Measurements from ENCODE around the gene ADAMTS12. TPM values are rescaled to one million over a fixed set of nuclear protein-coding genes. Genes with fewer than 3 reads are reported as not detected.
"Not testable (repeated sequence)": the region's sequence is repeated elsewhere in the genome, so short reads cannot be mapped to it uniquely, and the experiment has no call there.

Gene ADAMTS12
- total RNA-seq, 2 donors from 2014 or later = 0.42 to 1.1 TPM

DNA sequence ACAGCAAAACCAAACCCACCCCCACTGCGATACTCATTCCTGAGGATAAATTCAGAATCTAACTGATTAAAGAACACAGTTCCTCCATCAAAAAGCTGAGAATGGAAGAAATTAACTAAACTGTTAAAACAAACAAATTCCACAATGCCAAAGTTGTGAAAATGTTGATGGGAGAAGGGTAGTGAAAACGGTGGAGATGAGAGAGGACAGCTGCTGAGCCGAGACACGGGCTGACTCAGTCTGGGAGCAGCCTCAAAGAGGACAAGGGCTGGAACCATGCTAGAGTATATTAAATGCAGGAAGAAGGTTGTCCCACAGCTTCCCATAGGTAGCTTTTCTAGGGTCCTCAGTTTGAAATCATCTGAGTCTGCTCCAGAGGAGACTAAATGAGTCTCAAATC is 14.3 kb downstream of the ADAMTS12 start:
- Histone ChIP-seq H3K4me1 (no peaks in the 10 kb centered on the region), H3K4me3 (no peak overlapping the region), H3K36me3 (no peaks in the 10 kb centered on the region), H3K27me3 (no peaks in the 10 kb centered on the region), H3K9me3 (no peaks in the 10 kb centered on the region), H3K27ac (no peak overlapping the region), H3K9ac (ENCODE audit: low read depth in 2 of 2, low read length in 2 of 2) (no peak overlapping the region)
- TF ChIP-seq, protein P1, sequence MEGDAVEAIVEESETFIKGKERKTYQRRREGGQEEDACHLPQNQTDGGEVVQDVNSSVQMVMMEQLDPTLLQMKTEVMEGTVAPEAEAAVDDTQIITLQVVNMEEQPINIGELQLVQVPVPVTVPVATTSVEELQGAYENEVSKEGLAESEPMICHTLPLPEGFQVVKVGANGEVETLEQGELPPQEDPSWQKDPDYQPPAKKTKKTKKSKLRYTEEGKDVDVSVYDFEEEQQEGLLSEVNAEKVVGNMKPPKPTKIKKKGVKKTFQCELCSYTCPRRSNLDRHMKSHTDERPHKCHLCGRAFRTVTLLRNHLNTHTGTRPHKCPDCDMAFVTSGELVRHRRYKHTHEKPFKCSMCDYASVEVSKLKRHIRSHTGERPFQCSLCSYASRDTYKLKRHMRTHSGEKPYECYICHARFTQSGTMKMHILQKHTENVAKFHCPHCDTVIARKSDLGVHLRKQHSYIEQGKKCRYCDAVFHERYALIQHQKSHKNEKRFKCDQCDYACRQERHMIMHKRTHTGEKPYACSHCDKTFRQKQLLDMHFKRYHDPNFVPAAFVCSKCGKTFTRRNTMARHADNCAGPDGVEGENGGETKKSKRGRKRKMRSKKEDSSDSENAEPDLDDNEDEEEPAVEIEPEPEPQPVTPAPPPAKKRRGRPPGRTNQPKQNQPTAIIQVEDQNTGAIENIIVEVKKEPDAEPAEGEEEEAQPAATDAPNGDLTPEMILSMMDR (IDR thresholded peaks at IDR 0.05) = no peak
- DNase-seq = no peak
- intact Hi-C loops (cut with DNase I) = no loop called here

DNA sequence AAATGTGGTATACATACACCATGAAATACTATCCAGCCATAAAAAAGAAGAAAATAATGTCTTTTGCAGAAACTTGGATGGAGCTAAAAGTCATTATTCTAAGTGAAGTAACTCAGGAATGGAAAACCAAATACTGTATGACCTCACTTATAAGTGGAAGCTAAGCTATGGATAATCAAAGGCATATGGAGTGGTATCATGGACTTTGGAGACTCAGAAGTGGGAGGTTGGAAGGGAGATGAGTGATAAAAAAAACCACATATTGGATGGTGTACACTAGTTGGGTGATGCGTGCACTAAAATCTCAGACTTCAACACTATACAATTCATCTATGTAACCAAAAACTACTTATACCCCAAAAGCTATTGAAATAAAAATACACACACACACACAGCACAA is 24.5 kb downstream of the ADAMTS12 start:
- no peaks in the 10 kb centered on the region for H3K36me3 ChIP-seq
- TF ChIP-seq, protein P1 (IDR thresholded peaks at IDR 0.05) = no peak

DNA sequence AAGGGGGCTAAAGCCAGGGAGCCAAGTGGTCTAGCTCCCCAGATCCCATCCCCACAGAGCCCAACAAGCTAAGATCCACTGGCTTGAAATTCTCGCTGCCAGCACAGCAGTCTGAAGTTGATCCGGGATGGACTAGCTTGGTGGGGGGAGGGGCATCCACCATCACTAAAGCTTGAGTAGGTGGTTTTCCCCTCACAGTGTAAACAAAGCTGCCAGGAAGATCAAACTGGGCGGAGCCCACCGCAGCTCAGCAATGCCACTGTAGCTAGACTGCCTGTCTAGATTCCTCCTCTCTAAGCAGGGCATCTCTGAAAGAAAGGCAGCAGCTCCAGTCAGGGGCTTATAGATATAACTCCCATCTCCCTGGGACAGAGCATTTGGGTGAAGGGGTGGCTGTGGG is 32.6 kb downstream of the ADAMTS12 start:
- H3K4me1 ChIP-seq; H3K36me3 ChIP-seq; H3K4me3 ChIP-seq; H3K27ac ChIP-seq; H3K9me3 ChIP-seq; intact Hi-C loops (cut with DNase I); H3K9ac ChIP-seq (ENCODE audit: low read depth in 2 of 2, low read length in 2 of 2); DNase-seq; H3K27me3 ChIP-seq: not testable (repeated sequence)

More for the DNA sequence above, 24.5 kb downstream of the ADAMTS12 start:
- Histone ChIP-seq H3K27ac (no peak overlapping the region), H3K4me1 (no peaks in the 10 kb centered on the region), H3K9me3 (no peaks in the 10 kb centered on the region), H3K27me3 (no peaks in the 10 kb centered on the region), H3K9ac (ENCODE audit: low read depth in 2 of 2, low read length in 2 of 2) (no peak overlapping the region), H3K4me3 (no peak overlapping the region)
- intact Hi-C loops (cut with DNase I) = no loop called here
- no peak for DNase-seq

DNA sequence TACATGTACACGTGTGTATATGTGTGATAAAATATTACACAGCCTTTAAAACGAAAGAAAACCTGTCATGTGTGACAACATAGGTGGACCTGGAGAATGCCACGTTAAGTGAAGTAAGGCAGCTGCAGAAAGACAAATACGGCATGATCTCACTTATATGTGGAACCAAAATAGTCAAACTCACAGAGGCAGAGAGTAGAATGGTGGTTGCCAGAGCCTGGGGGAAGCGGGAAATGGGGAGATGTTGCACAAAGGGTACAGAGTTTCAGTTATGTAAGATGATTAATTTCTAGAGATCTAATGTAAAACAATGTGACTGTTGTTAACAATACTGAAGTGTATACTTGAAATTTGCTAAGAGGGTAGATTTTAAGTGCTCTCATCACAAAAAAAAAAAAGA is 34.8 kb downstream of the ADAMTS12 start:
- no peaks in the 10 kb centered on the region for H3K4me1 ChIP-seq
- no peak overlapping the region for H3K4me3 ChIP-seq
- intact Hi-C loops (cut with DNase I) = no loop called here
- no peaks in the 10 kb centered on the region for H3K27me3 ChIP-seq
- TF ChIP-seq, protein P1 (IDR thresholded peaks at IDR 0.05) = no peak
- H3K9me3 ChIP-seq = no peaks in the 10 kb centered on the region
- H3K27ac ChIP-seq = no peak overlapping the region
- H3K9ac ChIP-seq (ENCODE audit: low read depth in 2 of 2, low read length in 2 of 2) = no peak overlapping the region
- H3K36me3 ChIP-seq = no peaks in the 10 kb centered on the region
- DNase-seq = no peak

GRCh38 chr5:33855396-33855795 is 36.4 kb downstream of the ADAMTS12 start:
- H3K27me3 ChIP-seq = no peaks in the 10 kb centered on the region
- intact Hi-C loops (cut with DNase I) = no loop called here
- H3K27ac ChIP-seq = no peak overlapping the region
- TF ChIP-seq, protein P1 (IDR thresholded peaks at IDR 0.05) = no peak
- no peaks in the 10 kb centered on the region for H3K9me3 ChIP-seq
- H3K4me3 ChIP-seq = no peak overlapping the region
- DNase-seq = no peak
- H3K4me1 ChIP-seq = no peaks in the 10 kb centered on the region
- no peaks in the 10 kb centered on the region for H3K36me3 ChIP-seq
- no peak overlapping the region for H3K9ac ChIP-seq (ENCODE audit: low read depth in 2 of 2, low read length in 2 of 2)

GRCh38 chr5:33854733-33855151 is 37.0 kb downstream of the ADAMTS12 start:
- no peak for DNase-seq
- Histone ChIP-seq H3K36me3 (no peaks in the 10 kb centered on the region), H3K4me1 (no peaks in the 10 kb centered on the region), H3K9me3 (no peaks in the 10 kb centered on the region), H3K27me3 (no peaks in the 10 kb centered on the region), H3K4me3 (no peak overlapping the region), H3K27ac (no peak overlapping the region), H3K9ac (ENCODE audit: low read depth in 2 of 2, low read length in 2 of 2) (no peak overlapping the region)
- TF ChIP-seq, protein P1 (IDR thresholded peaks at IDR 0.05) = no peak
- intact Hi-C loops (cut with DNase I) = no loop called here
